OCI-LY3 (cell line): Measurements from ENCODE around the gene P2RY13.

Experiments
- H2AFZ ChIP-seq: fragments of 200-600, 300-600 bp; shearing (Covaris generic); 2 replicates; pipeline ENCODE4 v1.6.0; 2014; ENCODE audit warnings: antibody characterized with exemption, low read depth, low read length
- H3K27ac ChIP-seq: fragments of 200-600, 300-600 bp; sonication (generic); 2 replicates; pipeline ENCODE4 v1.5.1; 2014; ENCODE audit warnings: mild to moderate bottlenecking, low read length, moderate library complexity, mixed read lengths
- H3K27me3 ChIP-seq: fragments of 200-600, 300-600 bp; sonication (generic); 2 replicates; pipeline ENCODE4 v1.6.1; 2014; ENCODE audit warnings: low read depth, low read length, mixed read lengths
- H3K36me3 ChIP-seq: fragments of 200-600, 300-600 bp; sonication (generic); replicated peaks from 2 replicates; pipeline ENCODE3; 2014; ENCODE audit warnings: low read depth, low read length, mixed read lengths
- H3K4me1 ChIP-seq: fragments of 300-600, 200-600 bp; sonication (generic); 2 replicates; pipeline ENCODE4 v1.6.1; 2014; ENCODE audit warnings: low read length, mixed read lengths
- H3K4me2 ChIP-seq: fragments of 200-600, 300-600 bp; sonication (generic); 2 replicates; pipeline ENCODE4 v1.6.1; 2014; ENCODE audit warnings: low read length, mixed read lengths
- H3K4me3 ChIP-seq: fragments of 300-600, 200-600 bp; sonication (generic); 2 replicates; pipeline ENCODE4 v1.5.1; 2014; ENCODE audit warnings: antibody characterized with exemption, mild to moderate bottlenecking, low read length, moderate library complexity
- H3K79me2 ChIP-seq: fragments of 300-600, 200-600 bp; shearing (Covaris generic); 2 replicates; pipeline ENCODE4 v1.6.1; 2014; ENCODE audit warnings: mild to moderate bottlenecking, low read length, mixed read lengths
- H3K9ac ChIP-seq: fragments of 300-600, 200-600 bp; shearing (Covaris generic); 2 replicates; pipeline ENCODE4 v1.6.0; 2014; ENCODE audit warnings: mild to moderate bottlenecking, low read length, moderate library complexity
- H3K9me3 ChIP-seq: fragments of 200-600, 300-600 bp; shearing (Covaris generic); 2 replicates; pipeline ENCODE4 v1.6.1; 2014; ENCODE audit warnings: low read length, mixed read lengths; ENCODE audit not compliant: insufficient read depth
- H4K20me1 ChIP-seq: fragments of 200-600, 300-600 bp; sonication (generic); 2 replicates; pipeline ENCODE4 v1.6.1; 2016; ENCODE audit warnings: low read length, mixed read lengths; ENCODE audit not compliant: insufficient read depth
- EZH2phosphoT487 ChIP-seq: fragments of 200-600 bp; shearing (Covaris generic); IDR thresholded peaks from 2 replicates; pipeline ENCODE4 v1.6.1; 2018; ENCODE audit warnings: antibody characterized with exemption, mixed run types, low read depth
- TF ChIP-seq, protein P1 (sequence below): fragments of 200-600, 300-600 bp; sonication (generic); IDR thresholded peaks from 2 replicates; pipeline ENCODE4 v1.5.1; 2014; ENCODE audit warnings: antibody characterized with exemption, low read length, low read depth

Gene P2RY13

DNA sequence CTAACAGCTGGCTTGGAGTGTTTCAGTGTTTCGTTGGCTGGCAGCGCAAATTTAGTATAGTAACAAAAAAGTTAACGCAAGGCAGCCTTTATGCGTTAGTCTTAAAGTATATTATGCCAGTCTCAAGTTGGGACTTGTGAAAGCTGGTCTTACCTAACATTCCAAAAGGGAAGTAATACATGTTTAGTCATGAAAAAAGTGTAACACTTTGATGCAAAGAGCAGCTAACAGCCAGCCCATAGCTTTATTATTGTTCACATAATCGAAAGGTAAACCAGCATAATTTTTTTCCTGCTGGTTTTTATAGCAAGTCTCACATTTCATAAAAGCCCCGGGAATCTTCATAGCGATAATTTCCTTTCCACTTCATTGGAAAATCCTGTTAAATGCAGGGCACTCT, 10.4 kb downstream of the P2RY13 start:
- no peaks in the 10 kb centered on the region for H3K79me2 ChIP-seq
- no peaks in the 10 kb centered on the region for H3K9me3 ChIP-seq
- no peaks in the 10 kb centered on the region for H4K20me1 ChIP-seq
- H3K9ac ChIP-seq, result no peak overlapping the region
- no peak overlapping the region for H3K4me2 ChIP-seq
- H3K36me3 ChIP-seq, result no peaks in the 10 kb centered on the region
- H3K4me1 ChIP-seq, result peaks cover 38% of the 10 kb centered on the region
- no peak overlapping the region for H2AFZ ChIP-seq
- TF ChIP-seq, protein P1, sequence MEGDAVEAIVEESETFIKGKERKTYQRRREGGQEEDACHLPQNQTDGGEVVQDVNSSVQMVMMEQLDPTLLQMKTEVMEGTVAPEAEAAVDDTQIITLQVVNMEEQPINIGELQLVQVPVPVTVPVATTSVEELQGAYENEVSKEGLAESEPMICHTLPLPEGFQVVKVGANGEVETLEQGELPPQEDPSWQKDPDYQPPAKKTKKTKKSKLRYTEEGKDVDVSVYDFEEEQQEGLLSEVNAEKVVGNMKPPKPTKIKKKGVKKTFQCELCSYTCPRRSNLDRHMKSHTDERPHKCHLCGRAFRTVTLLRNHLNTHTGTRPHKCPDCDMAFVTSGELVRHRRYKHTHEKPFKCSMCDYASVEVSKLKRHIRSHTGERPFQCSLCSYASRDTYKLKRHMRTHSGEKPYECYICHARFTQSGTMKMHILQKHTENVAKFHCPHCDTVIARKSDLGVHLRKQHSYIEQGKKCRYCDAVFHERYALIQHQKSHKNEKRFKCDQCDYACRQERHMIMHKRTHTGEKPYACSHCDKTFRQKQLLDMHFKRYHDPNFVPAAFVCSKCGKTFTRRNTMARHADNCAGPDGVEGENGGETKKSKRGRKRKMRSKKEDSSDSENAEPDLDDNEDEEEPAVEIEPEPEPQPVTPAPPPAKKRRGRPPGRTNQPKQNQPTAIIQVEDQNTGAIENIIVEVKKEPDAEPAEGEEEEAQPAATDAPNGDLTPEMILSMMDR, result no peak
- no peak for TF ChIP-seq EZH2phosphoT487
- H3K27me3 ChIP-seq, result no peaks in the 10 kb centered on the region
- no peak overlapping the region for H3K27ac ChIP-seq
- H3K4me3 ChIP-seq, result no peak overlapping the region

DNA sequence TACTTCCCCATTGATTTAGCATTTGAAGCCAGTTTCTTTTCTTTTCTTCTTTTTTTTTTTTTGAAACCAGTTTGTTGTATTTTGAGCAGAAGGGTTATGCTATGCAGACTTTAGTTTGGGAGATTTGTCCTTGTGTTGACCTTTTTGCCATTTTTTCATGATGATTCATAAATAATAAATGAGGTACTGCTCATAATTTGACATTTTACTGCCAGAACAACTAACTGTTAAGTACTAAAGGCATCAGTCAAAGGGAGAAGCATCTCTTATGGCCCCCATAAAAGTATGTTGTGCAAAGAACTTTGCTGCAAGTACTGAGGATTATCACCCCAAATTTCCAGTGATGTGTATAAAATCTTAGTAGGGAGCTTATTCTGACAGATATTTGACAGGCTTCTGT, 11.0 kb downstream of the P2RY13 start:
- Histone ChIP-seq H3K36me3 (no peaks in the 10 kb centered on the region), H4K20me1 (no peaks in the 10 kb centered on the region), H3K9me3 (no peaks in the 10 kb centered on the region), H3K4me1 (peaks cover 38% of the 10 kb centered on the region), H3K79me2 (no peaks in the 10 kb centered on the region), H3K27ac (no peak overlapping the region), H3K27me3 (no peaks in the 10 kb centered on the region), H3K4me2 (no peak overlapping the region), H2AFZ (no peak overlapping the region), H3K9ac (no peak overlapping the region), H3K4me3 (no peak overlapping the region)
- no peak for TF ChIP-seq EZH2phosphoT487
- TF ChIP-seq, protein P1, result no peak

DNA sequence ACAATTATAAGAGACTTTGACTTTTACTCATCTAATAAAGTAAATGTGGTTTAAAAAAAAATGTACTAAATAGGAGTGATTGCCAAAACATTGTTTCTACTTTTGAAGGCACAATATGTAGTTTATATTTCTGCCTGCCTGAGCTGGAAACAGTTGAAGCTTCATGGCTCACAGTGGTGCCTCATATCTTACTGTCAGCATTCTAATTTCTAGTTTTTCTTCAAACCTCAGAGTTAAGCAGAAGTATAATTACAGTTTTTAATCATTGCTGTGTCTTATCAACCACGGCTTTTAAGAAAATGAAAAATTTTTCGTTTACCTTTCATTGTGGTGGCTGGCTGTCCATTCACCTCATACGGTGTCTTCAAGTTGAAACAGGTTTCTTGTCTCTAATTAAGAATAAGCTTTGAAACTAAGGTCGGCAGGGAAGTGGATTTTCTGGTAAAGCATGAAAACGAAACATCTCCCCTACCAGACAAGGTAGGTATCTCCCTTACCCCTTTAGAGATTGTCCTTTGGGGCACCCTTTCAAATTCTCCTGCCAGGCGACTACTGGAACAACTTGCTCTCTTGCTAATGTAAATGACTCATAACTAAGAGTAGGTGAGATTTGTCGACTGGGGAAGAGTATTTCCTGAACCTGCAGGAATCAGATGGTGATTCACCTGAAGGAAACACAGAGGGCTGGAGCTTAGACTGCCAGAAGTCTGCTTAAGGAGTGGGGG, 12.9 kb downstream of the P2RY13 start, which contains the start of gene GPR87:
Gene GPR87, minus strand, starts transcription at position 554 of the 725 bp plus-strand sequence. CDS start 16,720 bp downstream, outside the sequence.
- Histone ChIP-seq H3K79me2 (no peaks in the 10 kb centered on the region), H3K4me1 (peaks cover 33% of the 10 kb centered on the region), H3K4me2 (peak within 1 kb of the TSS; percentile 67), H3K9ac (peak within 1 kb of the TSS; percentile 7; the same call in 1 of the 2 replicates), H3K9me3 (no peaks in the 10 kb centered on the region), H4K20me1 (no peaks in the 10 kb centered on the region), H3K36me3 (no peaks in the 10 kb centered on the region), H3K27me3 (no peaks in the 10 kb centered on the region), H3K4me3 (peak within 1 kb of the TSS; percentile 28), H3K27ac (peak within 1 kb of the TSS; percentile 16; the same call in 1 of the 2 replicates), H2AFZ (peak within 1 kb of the TSS; percentile 17)
- TF ChIP-seq, protein P1, result no peak
- TF ChIP-seq EZH2phosphoT487, result no peak

DNA sequence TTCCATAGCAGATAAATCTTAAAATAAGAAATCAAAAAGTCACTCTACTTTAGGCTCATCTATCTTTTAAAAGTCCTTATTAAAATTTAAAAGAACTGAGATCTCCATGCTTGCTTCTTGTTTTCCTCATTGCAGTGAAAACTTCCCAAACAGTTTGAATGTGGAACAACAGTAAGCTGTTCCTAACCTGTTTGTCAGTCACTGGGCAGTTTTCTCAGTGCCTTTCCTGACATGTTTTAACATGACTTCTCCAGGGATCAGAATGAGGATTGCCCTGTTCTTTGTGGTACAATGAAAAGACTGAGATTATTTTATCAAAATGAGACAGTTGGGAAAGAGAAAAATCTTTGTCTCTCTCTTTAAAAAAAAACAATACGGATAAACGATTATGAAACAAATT, 13.5 kb downstream of the P2RY13 start:
- TF ChIP-seq EZH2phosphoT487, result no peak
- TF ChIP-seq, protein P1, result no peak
- Histone ChIP-seq H3K36me3 (no peaks in the 10 kb centered on the region), H3K27me3 (no peaks in the 10 kb centered on the region), H3K27ac (no peak overlapping the region), H3K4me3 (no peak overlapping the region), H3K9me3 (no peaks in the 10 kb centered on the region), H4K20me1 (no peaks in the 10 kb centered on the region), H2AFZ (no peak overlapping the region), H3K79me2 (no peaks in the 10 kb centered on the region), H3K4me2 (no peak overlapping the region), H3K4me1 (peaks cover 27% of the 10 kb centered on the region), H3K9ac (no peak overlapping the region)
